GM10266 (cell line): ENCODE results near the gene ACP2.

ENCODE experiments used
- DNase-seq: peaks from one replicate; pipeline ENCODE4 v3.0.0; 2012; ENCODE audit errors: extremely low spot score
- CTCF ChIP-seq: IDR thresholded peaks from 2 replicates; pipeline ENCODE4 v1.5.1; 2012; ENCODE audit warnings: mild to moderate bottlenecking, low read depth; ENCODE audit not compliant: control insufficient read depth, insufficient read depth; ENCODE audit errors: missing control alignments

The ACP2 gene

DNA sequence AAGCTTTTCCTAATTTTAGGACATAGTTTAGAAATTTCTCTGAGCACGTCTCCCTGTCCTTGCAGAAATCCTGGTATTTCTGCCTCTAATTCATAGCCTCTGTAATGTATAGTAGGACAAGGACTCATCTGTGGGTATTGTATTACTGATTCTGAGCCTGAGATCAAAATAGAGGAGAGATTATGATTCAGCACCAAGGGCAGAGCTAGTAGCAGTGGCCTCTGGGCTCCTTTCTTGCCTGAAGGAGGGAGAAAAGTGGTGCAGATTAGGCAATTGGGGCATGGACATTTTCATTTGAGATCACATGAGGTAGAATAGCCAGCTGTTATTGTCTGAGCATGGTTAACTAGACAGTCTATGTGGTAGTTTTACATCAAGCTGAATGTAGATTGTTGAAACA, 24.1 kb upstream of the ACP2 start:
- no peak for TF ChIP-seq CTCF

GRCh38 chr11:47271961-47272661, 23.5 kb upstream of the ACP2 start:
- DNase-seq: peak; percentile 49
- no peak for TF ChIP-seq CTCF

More for the DNA sequence above, 24.1 kb upstream of the ACP2 start:
- DNase-seq: peak; percentile 40

GRCh38 chr11:47271328-47271727, 22.7 kb upstream of the ACP2 start:
- TF ChIP-seq CTCF: no peak
- no peak for DNase-seq

- DNase-seq: peak; percentile 36
- TF ChIP-seq CTCF: peak; percentile 31
These were observed 22.0 kb upstream of the ACP2 start for GRCh38 chr11:47270331-47271271.

DNA sequence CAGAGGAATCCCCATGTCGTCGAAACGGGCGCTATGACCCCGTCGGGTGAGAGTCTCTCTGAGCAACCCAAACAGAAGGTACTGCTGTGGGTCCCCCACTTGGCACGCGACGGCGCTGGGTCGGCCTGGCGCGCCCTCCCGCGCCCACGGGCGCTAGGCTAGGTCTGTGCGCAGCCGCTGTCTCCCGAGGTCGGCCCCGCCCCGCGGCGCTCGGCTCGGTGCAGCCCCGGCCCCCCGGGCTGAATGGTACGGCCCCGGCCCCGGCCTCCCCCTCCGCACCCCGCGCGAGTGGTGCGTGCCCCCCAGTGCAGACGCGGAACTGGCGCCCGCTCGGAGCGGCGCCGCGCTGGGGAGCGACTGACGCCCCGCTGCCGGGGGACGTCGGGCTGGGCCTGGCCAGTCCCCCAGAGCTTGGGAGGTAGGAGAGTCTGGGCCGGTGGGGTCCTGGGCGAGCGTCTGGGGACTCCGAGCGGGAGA, 21.3 kb upstream of the ACP2 start, which contains the start of gene MADD:
TSS of gene MADD (plus strand) at position 305 of the 477 bp plus-strand sequence.
- peak; percentile 13 for TF ChIP-seq CTCF
- DNase-seq: peak; percentile 98

GRCh38 chr11:47269002-47269828, 20.6 kb upstream of the ACP2 start:
- DNase-seq: peak; percentile 94
- no peak for TF ChIP-seq CTCF
